SK-N-SH (cell line): Measurements from ENCODE around the gene NHS. TPM values are rescaled to one million over a fixed set of nuclear protein-coding genes. Genes with fewer than 3 reads are reported as not detected.

Source experiments
- CTCF ChIA-PET: fragments of 300-600, 350-600 bp; formaldehyde crosslinking; extraction: SDS; loops from one replicate; lab custom pipeline; 2021; lab: Yijun Ruan, JAX
- POLR2A ChIA-PET: fragments of 350-600 bp; sonication (Branson Sonifier 250); formaldehyde crosslinking; extraction: SDS; loops from one replicate; lab custom pipeline; 2020; ENCODE audit warnings: antibody characterized with exemption, inconsistent platforms; lab: Yijun Ruan, JAX
- DNase-seq: peaks from one replicate; pipeline ENCODE4 v3.0.0; 2012
- H2AFZ ChIP-seq: fragments of 200-600 bp; sonication (generic); 2 replicates; pipeline ENCODE4 v1.8.1; 2016; ENCODE audit warnings: antibody characterized with exemption, mild to moderate bottlenecking, low read depth
- H3F3A ChIP-seq: fragments of 200-600 bp; sonication (generic); replicated peaks from 2 replicates; pipeline ENCODE3; 2016; ENCODE audit warnings: antibody characterized with exemption, mild to moderate bottlenecking; ENCODE audit not compliant: insufficient read depth
- H3K27ac ChIP-seq, 2 experiments: fragments of 200-500 bp in 1 of 2; fragments of 200-600 bp in 1 of 2; sonication (Bioruptor generic) in 1 of 2; sonication (generic), shearing (Covaris generic) in 1 of 2; 2 replicates each; pipeline versions ENCODE4 v1.5.1 to v1.6.1; 2014 to 2016; ENCODE audit warnings: low read depth in 2 of 2, inconsistent platforms in 1 of 2, low read length in 1 of 2, mild to moderate bottlenecking in 1 of 2, mixed read lengths in 1 of 2
- H3K27me3 ChIP-seq: fragments of 200-600 bp; sonication (generic), shearing (Covaris generic); 2 replicates; pipeline ENCODE4 v1.6.1; 2016; ENCODE audit warnings: mixed run types; ENCODE audit not compliant: insufficient read depth
- H3K36me3 ChIP-seq, 2 experiments: fragments of 200-500 bp in 1 of 2; fragments of 200-600 bp in 1 of 2; sonication (Bioruptor generic) in 1 of 2; sonication (generic) in 1 of 2; replicated peaks in 1 of 2; 2 replicates each; pipeline versions ENCODE3 to v1.5.1; 2014 to 2016; ENCODE audit warnings: low read length in 1 of 2, mild to moderate bottlenecking in 1 of 2; ENCODE audit not compliant: insufficient read depth in 2 of 2, control insufficient read depth in 1 of 2
- H3K4me1 ChIP-seq, 2 experiments: fragments of 200-500 bp in 1 of 2; fragments of 200-600 bp in 1 of 2; sonication (Bioruptor generic) in 1 of 2; sonication (generic), shearing (Covaris generic) in 1 of 2; 2 replicates each; pipeline versions ENCODE4 v1.5.1 to v1.6.1; 2014 to 2016; ENCODE audit warnings: low read depth in 1 of 2, low read length in 1 of 2, mixed run types in 1 of 2; ENCODE audit not compliant: insufficient read depth in 2 of 2, control insufficient read depth in 1 of 2
- H3K4me2 ChIP-seq: fragments of 200-600 bp; sonication (generic), shearing (Covaris generic); 2 replicates; pipeline ENCODE4 v1.6.1; 2017; ENCODE audit warnings: mixed run types
- H3K4me3 ChIP-seq, 2 experiments: fragments of 200-500 bp in 1 of 2; fragments of 200-600 bp in 1 of 2; sonication (Bioruptor generic) in 1 of 2; sonication (generic), shearing (Covaris generic) in 1 of 2; 2 replicates each; pipeline versions ENCODE4 v1.5.1 to v1.8.1; 2014 to 2016; ENCODE audit warnings: low read depth in 2 of 2, inconsistent platforms in 1 of 2, low read length in 1 of 2, mild to moderate bottlenecking in 1 of 2, mixed read lengths in 1 of 2, moderate library complexity in 1 of 2
- H3K79me2 ChIP-seq: fragments of 200-600 bp; sonication (generic); 2 replicates; pipeline ENCODE4 v1.8.1; 2017; ENCODE audit warnings: mild to moderate bottlenecking; ENCODE audit not compliant: insufficient read depth
- H3K9ac ChIP-seq: fragments of 200-600 bp; sonication (generic); 2 replicates; pipeline ENCODE4 v1.6.1; 2017; ENCODE audit warnings: mixed run types
- H3K9me2 ChIP-seq: fragments of 200-600 bp; sonication (generic); 2 replicates; pipeline ENCODE4 v1.6.1; 2017; ENCODE audit warnings: mixed run types
- H3K9me3 ChIP-seq: fragments of 200-600 bp; sonication (generic); 2 replicates; pipeline ENCODE4 v1.6.1; 2017; ENCODE audit warnings: mixed run types, mild to moderate bottlenecking, moderate library complexity
- H4K20me1 ChIP-seq: fragments of 200-600 bp; sonication (generic); 2 replicates; pipeline ENCODE4 v1.6.1; 2017; ENCODE audit warnings: mild to moderate bottlenecking, mixed run types; ENCODE audit not compliant: insufficient read depth
- CHD2 ChIP-seq: fragments of 150-350 bp; IDR thresholded peaks from 2 replicates; pipeline ENCODE4 v1.6.1; 2018; ENCODE audit warnings: low read length; ENCODE audit not compliant: partially characterized antibody
- ELF1 ChIP-seq: IDR thresholded peaks from 2 replicates; pipeline ENCODE4 v1.4.0; 2012
- EZH2phosphoT487 ChIP-seq: fragments of 200-600 bp; sonication (generic); IDR thresholded peaks from 2 replicates; pipeline ENCODE4 v1.6.1; 2017; ENCODE audit warnings: low read depth, mixed run types, mild to moderate bottlenecking, antibody characterized with exemption, moderate library complexity, borderline replicate concordance
- FOSL2 ChIP-seq: IDR thresholded peaks from 2 replicates; pipeline ENCODE4 v1.4.0; 2012; ENCODE audit warnings: low read depth, mild to moderate bottlenecking, moderate library complexity, borderline replicate concordance
- MAX ChIP-seq: IDR thresholded peaks from 2 replicates; pipeline ENCODE4 v1.4.0; 2012; ENCODE audit warnings: low read depth
- MXI1 ChIP-seq: IDR thresholded peaks from 2 replicates; pipeline ENCODE4 v1.6.1; 2012; ENCODE audit warnings: mild to moderate bottlenecking, low read depth, low read length, improper control_type of control experiment
- NRF1 ChIP-seq: IDR thresholded peaks from 2 replicates; pipeline ENCODE4 v1.6.1; 2012; ENCODE audit warnings: low read depth, mild to moderate bottlenecking, low read length
- RAD21 ChIP-seq: IDR thresholded peaks from 2 replicates; pipeline ENCODE4 v1.6.1; 2012; ENCODE audit warnings: mild to moderate bottlenecking, low read length
- REST ChIP-seq: IDR thresholded peaks from 2 replicates; pipeline ENCODE4 v1.6.1; 2012; ENCODE audit warnings: mild to moderate bottlenecking, low read depth, low read length, moderate library complexity
- RXRA ChIP-seq: IDR thresholded peaks from 2 replicates; pipeline ENCODE4 v1.4.0; 2012; ENCODE audit warnings: low read depth, mild to moderate bottlenecking, borderline replicate concordance
- TAF1 ChIP-seq: IDR thresholded peaks from 2 replicates; pipeline ENCODE4 v1.6.1; 2012; ENCODE audit warnings: low read depth, mild to moderate bottlenecking, low read length, moderate library complexity, borderline replicate concordance
- ZBTB33 ChIP-seq: IDR thresholded peaks from 2 replicates; pipeline ENCODE4 v1.4.0; 2012; ENCODE audit warnings: low read depth, borderline replicate concordance
- WGBS: methylation state at CpG from one replicate; pipeline ENCODE4 v1.1.6; 2017; ENCODE audit warnings: low lambda C conversion rate; 5-methylcytosine and 5-hydroxymethylcytosine counted together
- polyA plus RNA-seq, 3 experiments: library from polyadenylated mRNA; depleted of rRNA; stranded (reverse); fragments of >200 nt; gene quantifications; 2 replicates each; pipeline ENCODE4 v1.2.3, GENCODE V29; 2012

The NHS gene
- polyA plus RNA-seq, 1 of the 3 experiments (the other 2 are of a cell fraction) = 1.0 TPM

- H3K36me3 ChIP-seq = no peaks in the 10 kb centered on the region
- H3K27me3 ChIP-seq = no peaks in the 10 kb centered on the region
- H4K20me1 ChIP-seq = no peaks in the 10 kb centered on the region
- H3K4me1 ChIP-seq = peaks cover 7 to 9% of the 10 kb centered on the region in 2 experiments; a peak in 2 of 4 replicates
- 43% methylated on average over 4 of the region's 6 CpGs for WGBS
- H3K4me2 ChIP-seq = no peak overlapping the region
- peaks cover 12% of the 10 kb centered on the region for H3F3A ChIP-seq
- H3K27ac ChIP-seq = no peak overlapping the region
- TF ChIP-seq EZH2phosphoT487 (no peak), TAF1 (no peak), ELF1 (no peak), RAD21 (no peak), ZBTB33 (no peak), REST (no peak), CHD2 (no peak), FOSL2 (no peak), NRF1 (no peak)
- H3K79me2 ChIP-seq = peaks cover 6% of the 10 kb centered on the region; the same call in 1 of the 2 replicates
- POLR2A ChIA-PET = no interaction called here
- no peaks in the 10 kb centered on the region for H3K9me2 ChIP-seq
- DNase-seq = no peak
- H3K4me3 ChIP-seq = no peak overlapping the region
- H2AFZ ChIP-seq = no peak overlapping the region
- H3K9me3 ChIP-seq = no peaks in the 10 kb centered on the region
- H3K9ac ChIP-seq = no peak overlapping the region
- CTCF ChIA-PET = no interaction called here
Observed at GRCh38 chrX:17414839-17415238, 39.8 kb downstream of the NHS start.

GRCh38 chrX:17415242-17415810, 40.3 kb downstream of the NHS start:
- Histone ChIP-seq H3K4me1 (peaks cover 7 to 9% of the 10 kb centered on the region in 2 experiments; a peak in 2 of 4 replicates), H3K27ac (no peak overlapping the region), H3K4me3 (no peak overlapping the region), H3K27me3 (no peaks in the 10 kb centered on the region; the same call in 1 of the 2 replicates), H2AFZ (no peak overlapping the region), H3K4me2 (no peak overlapping the region), H3K9me3 (no peaks in the 10 kb centered on the region), H3F3A (peaks cover 12% of the 10 kb centered on the region), H3K79me2 (peaks cover 6% of the 10 kb centered on the region; the same call in 1 of the 2 replicates), H3K36me3 (no peaks in the 10 kb centered on the region), H3K9me2 (no peaks in the 10 kb centered on the region), H4K20me1 (no peaks in the 10 kb centered on the region), H3K9ac (no peak overlapping the region)
- DNase-seq = no peak
- ChIA-PET POLR2A (no interaction called here), CTCF (no interaction called here)
- WGBS = 38% methylated on average over 3 of the region's 3 CpGs
- TF ChIP-seq RXRA (no peak), MAX (no peak), MXI1 (no peak)
